ENCODE results near the gene KLHL7.

GRCh38 chr7:23184709-23185359 is 79.2 kb downstream of the KLHL7 start:
- no peak for TF ChIP-seq EZH2phosphoT487 (IDR thresholded peaks at IDR 0.05; ENCODE audit: insufficient read depth, low read depth)
- TF ChIP-seq EZH2 (IDR thresholded peaks at IDR 0.05; ENCODE audit: insufficient read depth, poor library complexity, severe bottlenecking) = no peak
